ENCODE results near the gene NHLRC2. TPM values are rescaled to one million over a fixed set of nuclear protein-coding genes. Genes with fewer than 3 reads are reported as not detected.

The NHLRC2 gene
- total RNA-seq, 1 experiment from 2014 or later, result 18.5 TPM

GRCh38 chr10:113911113-113911512 is 56.7 kb downstream of the NHLRC2 start:
- DNase-seq (ENCODE audit: low read depth), result no peak

GRCh38 chr10:113911839-113912238 is 57.4 kb downstream of the NHLRC2 start:
- DNase-seq (ENCODE audit: low read depth), result no peak

- DNase-seq (ENCODE audit: low read depth), result no peak
These were observed 58.1 kb downstream of the NHLRC2 start for GRCh38 chr10:113912582-113912981.

- no peak for DNase-seq (ENCODE audit: low read depth)
These were observed 60.5 kb downstream of the NHLRC2 start for GRCh38 chr10:113914956-113915355.

GRCh38 chr10:113915540-113915939 is 61.1 kb downstream of the NHLRC2 start:
- no peak for DNase-seq (ENCODE audit: low read depth)

GRCh38 chr10:113916053-113916452 is 61.6 kb downstream of the NHLRC2 start:
- DNase-seq (ENCODE audit: low read depth), result no peak

GRCh38 chr10:113917636-113918035 is 63.2 kb downstream of the NHLRC2 start:
- DNase-seq (ENCODE audit: low read depth), result no peak

GRCh38 chr10:113920114-113920513 is 65.7 kb downstream of the NHLRC2 start:
- DNase-seq (ENCODE audit: low read depth), result no peak

GRCh38 chr10:113920875-113921274 is 66.4 kb downstream of the NHLRC2 start:
- DNase-seq (ENCODE audit: low read depth), result no peak

- DNase-seq (ENCODE audit: low read depth), result no peak
These were observed 67.3 kb downstream of the NHLRC2 start for GRCh38 chr10:113921561-113922370.

GRCh38 chr10:113922787-113923570 is 68.5 kb downstream of the NHLRC2 start:
- no peak for DNase-seq (ENCODE audit: low read depth)

- DNase-seq (ENCODE audit: low read depth), result no peak
These were observed 69.7 kb downstream of the NHLRC2 start for GRCh38 chr10:113924186-113924585.

- no peak for DNase-seq (ENCODE audit: low read depth)
These were observed 70.2 kb downstream of the NHLRC2 start for GRCh38 chr10:113924664-113925063.

- DNase-seq (ENCODE audit: low read depth), result no peak
These were observed 73.0 kb downstream of the NHLRC2 start for GRCh38 chr10:113927440-113927839.

- DNase-seq (ENCODE audit: low read depth), result no peak
These were observed 74.4 kb downstream of the NHLRC2 start for GRCh38 chr10:113928830-113929229.

GRCh38 chr10:113929522-113929921 is 75.1 kb downstream of the NHLRC2 start:
- no peak for DNase-seq (ENCODE audit: low read depth)

GRCh38 chr10:113930482-113931057 is 76.1 kb downstream of the NHLRC2 start:
- DNase-seq (ENCODE audit: low read depth), result no peak

GRCh38 chr10:113932854-113933253 is 78.4 kb downstream of the NHLRC2 start:
- no peak for DNase-seq (ENCODE audit: low read depth)

GRCh38 chr10:113933894-113934532 is 79.6 kb downstream of the NHLRC2 start:
- no peak for DNase-seq (ENCODE audit: low read depth)

GRCh38 chr10:113937258-113937657 is 82.8 kb downstream of the NHLRC2 start:
- no peak for DNase-seq (ENCODE audit: low read depth)

- no peak for DNase-seq (ENCODE audit: low read depth)
These were observed 83.3 kb downstream of the NHLRC2 start for GRCh38 chr10:113937756-113938155.

Data from LHCN-M2 (cell line).